Lower leg skin (tissue), 4 donors: Measurements from ENCODE around the gene RING1. TPM values are rescaled to one million over a fixed set of nuclear protein-coding genes. Genes with fewer than 3 reads are reported as not detected.
"Not testable (repeated sequence)": the region's sequence is repeated elsewhere in the genome, so short reads cannot be mapped to it uniquely, and the experiment has no call there.

Experiments
- DNase-seq, 2 donors: peaks; one replicate each; pipeline ENCODE4 v3.0.0-alpha.2; 2019; ENCODE audit warnings: low spot score in 2 of 2
- H3K4me3 ChIP-seq: fragments of 200-600 bp; sonication (generic); 2 replicates; pipeline ENCODE4 v1.5.1; 2017; ENCODE audit warnings: mild to moderate bottlenecking, low read depth; ENCODE audit not compliant: poor library complexity, severe bottlenecking
- CTCF ChIP-seq, 3 donors: fragments of 450-650 bp; IDR thresholded peaks; one replicate each; pipeline ENCODE4 v1.5.1; 2016; ENCODE audit warnings: antibody characterized with exemption in 3 of 3, mild to moderate bottlenecking in 3 of 3, moderate library complexity in 2 of 3
- POLR2A ChIP-seq, 2 donors: fragments of 450-650 bp; IDR thresholded peaks; one replicate each; pipeline ENCODE4 v1.6.1; 2016 to 2017; ENCODE audit warnings: antibody characterized with exemption in 2 of 2, mild to moderate bottlenecking in 1 of 2, moderate library complexity in 1 of 2
- WGBS, 2 donors: methylation state at CpG; one replicate each; pipeline ENCODE4 v1.1.5; 2018; 5-methylcytosine and 5-hydroxymethylcytosine counted together
- intact Hi-C: fragments of 100-400 bp; cut with DNase I; formaldehyde crosslinking; loops from one replicate; pipeline ENCODE4 v1.15.0; 2023; ENCODE audit warnings: low total_unique reads
- total RNA-seq, 4 donors: library from RNA; depleted of rRNA; stranded (reverse); fragments of >200 nt; gene quantifications; one replicate each; pipeline ENCODE4 v1.1.0, GENCODE V29; 2016

Gene RING1
- total RNA-seq, 4 donors from 2014 or later: 10.0 to 22.1 (median 13.7) TPM

DNA sequence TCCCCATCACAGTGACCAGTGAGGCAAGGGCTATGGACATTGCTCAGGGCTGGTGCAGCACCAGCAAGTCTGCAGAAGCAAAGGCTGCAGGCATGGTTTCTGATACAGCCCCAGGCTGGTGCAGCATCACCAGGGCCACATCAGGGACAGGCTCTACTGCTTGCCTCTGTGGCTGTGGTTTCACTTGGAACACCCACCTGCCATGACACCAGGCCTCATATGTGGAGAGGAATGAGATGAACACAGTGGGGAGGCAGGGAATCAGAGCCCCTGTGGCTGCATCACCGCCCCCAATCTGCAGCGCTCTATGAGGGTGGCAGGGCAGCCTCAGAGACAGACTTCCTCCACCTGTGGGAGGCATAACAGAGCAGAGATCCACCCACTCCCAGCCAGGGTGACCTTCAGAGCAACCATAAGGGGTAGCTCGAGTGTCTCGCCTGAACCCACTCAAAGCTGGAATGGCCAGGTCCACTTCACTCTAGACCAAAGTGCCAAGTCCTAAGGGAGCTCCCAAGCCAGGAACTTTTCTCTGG lies 7.9 kb downstream of the RING1 start:
- DNase-seq: peak in 1 of 2 donors; percentile 57
- intact Hi-C loops: no loop called here
- no peak for TF ChIP-seq POLR2A (IDR thresholded peaks at IDR 0.05)
- TF ChIP-seq CTCF (IDR thresholded peaks at IDR 0.05): no peak
- 86 to 89% methylated on average over 2 to 4 of the region's 4 CpGs for WGBS, 2 donors
- H3K4me3 ChIP-seq: no peak overlapping the region

- TF ChIP-seq CTCF (IDR thresholded peaks at IDR 0.05) (no peak), POLR2A (IDR thresholded peaks at IDR 0.05) (no peak)
- intact Hi-C loops: no loop called here
- WGBS, 2 donors: 62 to 72% methylated on average over 6 of the region's 6 CpGs
- DNase-seq: no peak
- no peak overlapping the region for H3K4me3 ChIP-seq
Measured at GRCh38 chr6:33217246-33217645, 8.9 kb downstream of the RING1 start.

DNA sequence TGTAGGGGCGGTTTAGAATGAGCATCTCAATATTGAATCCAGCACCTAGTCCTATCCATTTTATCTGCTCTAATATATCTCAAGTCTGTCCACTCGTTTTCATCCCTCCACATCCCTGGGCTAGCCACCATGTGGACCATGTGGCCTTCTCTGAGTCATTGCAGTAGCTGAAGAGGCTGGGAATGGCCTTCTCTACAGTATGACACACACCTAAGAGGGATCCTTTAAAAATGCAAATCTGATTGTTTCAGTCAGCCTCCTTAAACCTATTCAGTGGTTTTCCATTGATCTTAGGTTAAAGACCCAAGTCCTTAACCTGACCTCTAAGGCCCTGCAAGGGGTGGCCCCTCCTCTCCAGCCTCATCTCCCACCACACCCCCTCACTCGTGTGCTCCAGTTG lies 9.4 kb downstream of the RING1 start:
- no peak overlapping the region for H3K4me3 ChIP-seq
- TF ChIP-seq POLR2A (IDR thresholded peaks at IDR 0.05) (no peak), CTCF (IDR thresholded peaks at IDR 0.05) (no peak)
- 68 to 78% methylated on average over 3 of the region's 3 CpGs for whole genome bisulfite sequencing, 2 donors
- DNase-seq: peak in 1 of 2 donors; percentile 23
- intact Hi-C loops: no loop called here

GRCh38 chr6:33226503-33227120 lies 18.3 kb downstream of the RING1 start:
- intact Hi-C loops, H3K4me3 ChIP-seq: not testable (repeated sequence)
- WGBS, 2 donors: 43 to 44% methylated on average over 14 of the region's 14 CpGs
- DNase-seq: peak in 1 of 2 donors; percentile 18

- TF ChIP-seq CTCF (IDR thresholded peaks at IDR 0.05) (no peak), POLR2A (IDR thresholded peaks at IDR 0.05) (no peak)
- no peak overlapping the region for H3K4me3 ChIP-seq
- WGBS, 2 donors: 27 to 31% methylated on average over 6 of the region's 6 CpGs
- intact Hi-C loops: no loop called here
- peak in 1 of 2 donors; percentile 57 for DNase-seq
Measured at GRCh38 chr6:33235221-33235634, 26.9 kb downstream of the RING1 start.

DNA sequence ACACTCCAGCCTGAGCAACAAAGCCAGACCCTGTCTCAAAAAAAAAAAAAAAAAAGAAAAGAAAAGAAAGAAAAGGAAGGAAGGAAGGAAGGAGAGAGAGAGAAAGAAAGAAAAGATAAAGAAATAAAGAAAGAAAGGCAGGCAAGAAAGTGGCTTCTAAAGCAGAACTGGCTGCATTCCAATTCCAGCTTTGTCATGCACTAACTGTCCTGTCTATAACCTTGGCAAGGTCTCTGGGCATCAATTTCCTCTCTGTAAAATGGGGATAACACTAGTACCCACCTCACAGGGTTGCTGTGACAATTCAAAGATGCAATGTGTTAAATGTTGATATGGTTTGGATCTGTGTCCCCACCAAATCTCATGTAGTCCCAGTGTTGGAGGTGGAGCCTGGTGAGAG lies 28.0 kb downstream of the RING1 start:
- TF ChIP-seq POLR2A (IDR thresholded peaks at IDR 0.05) (no peak), CTCF (IDR thresholded peaks at IDR 0.05) (no peak)
- no peak overlapping the region for H3K4me3 ChIP-seq
- no peak for DNase-seq
- intact Hi-C loops: no loop called here
